NCI-H1417 treated with DMSO at 0.1 percent for 48 hours (cell line): ENCODE results near the gene PRKX.
"Not testable (repeated sequence)": the region's sequence is repeated elsewhere in the genome, so short reads cannot be mapped to it uniquely, and the experiment has no call there.

Experiments used
- DNase-seq: peaks from one replicate; lab custom pipeline; 2025; lab: John Stamatoyannopoulos, UW

The PRKX gene

DNA sequence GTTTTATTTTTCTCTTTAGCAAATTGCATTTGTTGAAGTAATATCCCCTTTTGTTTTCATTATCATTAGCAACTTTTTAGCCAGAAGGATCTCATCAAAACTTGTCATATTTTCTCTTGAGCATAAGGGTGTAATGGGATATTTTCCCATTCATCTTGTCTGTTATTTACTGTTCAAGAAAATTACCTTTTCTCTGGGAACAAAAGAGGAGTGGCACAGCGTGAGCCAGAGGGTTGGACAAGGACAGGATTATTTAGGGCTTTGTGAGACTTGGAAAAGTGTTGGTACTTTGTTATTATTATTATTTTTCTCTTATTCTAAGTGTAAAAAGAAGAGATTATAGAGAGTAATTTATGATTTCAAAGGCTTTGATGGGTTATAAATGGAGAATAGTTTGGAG lies 135.9 kb downstream of the PRKX start:
- DNase-seq = no peak

DNA sequence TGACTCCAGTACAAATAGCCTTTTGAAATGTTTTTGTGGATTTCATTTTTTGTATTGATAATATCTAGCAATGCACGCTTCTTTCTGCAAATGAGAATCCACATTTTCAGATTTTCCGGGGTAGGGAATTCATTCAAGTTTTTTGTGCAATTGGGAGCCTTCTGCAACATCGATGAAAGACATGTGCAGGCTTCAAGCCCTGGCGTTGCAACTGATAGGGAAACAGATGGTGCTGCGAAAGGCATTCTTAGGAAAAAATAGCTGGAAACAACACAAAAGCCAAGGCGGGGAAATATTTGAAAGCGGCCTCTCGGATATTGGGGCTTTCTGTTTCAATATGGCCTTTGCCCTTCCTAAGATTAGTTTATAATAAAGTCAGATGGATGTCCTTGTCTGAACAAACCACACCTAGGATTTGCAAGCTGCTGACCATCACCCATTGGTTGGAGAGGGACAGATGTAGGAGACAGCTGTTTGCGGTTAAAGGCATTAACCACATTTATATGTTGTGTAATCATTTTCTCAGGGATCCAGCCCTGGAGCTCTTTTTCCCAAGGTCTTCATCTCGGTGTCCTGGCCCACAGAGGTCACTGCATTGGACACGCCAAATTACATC lies 136.5 kb downstream of the PRKX start:
- DNase-seq = no peak

DNA sequence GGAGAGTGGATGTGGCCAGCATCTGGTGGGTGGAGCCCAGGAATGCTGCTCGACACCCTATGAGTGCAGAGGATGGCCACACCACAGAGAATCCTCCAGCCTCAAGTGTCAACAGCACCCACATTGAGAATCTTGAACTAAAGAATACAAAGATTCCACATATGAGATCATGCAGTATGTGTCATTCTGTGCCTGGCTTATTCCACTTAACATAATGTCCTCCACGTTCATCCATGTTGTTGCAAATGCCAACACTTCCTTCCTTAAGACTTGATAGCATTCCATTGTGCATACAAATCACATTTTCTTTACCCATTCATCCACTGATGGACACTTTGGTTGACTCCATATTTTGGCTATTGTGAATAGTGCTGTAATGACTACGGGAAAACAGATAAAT lies 145.8 kb downstream of the PRKX start:
- no peak for DNase-seq

DNA sequence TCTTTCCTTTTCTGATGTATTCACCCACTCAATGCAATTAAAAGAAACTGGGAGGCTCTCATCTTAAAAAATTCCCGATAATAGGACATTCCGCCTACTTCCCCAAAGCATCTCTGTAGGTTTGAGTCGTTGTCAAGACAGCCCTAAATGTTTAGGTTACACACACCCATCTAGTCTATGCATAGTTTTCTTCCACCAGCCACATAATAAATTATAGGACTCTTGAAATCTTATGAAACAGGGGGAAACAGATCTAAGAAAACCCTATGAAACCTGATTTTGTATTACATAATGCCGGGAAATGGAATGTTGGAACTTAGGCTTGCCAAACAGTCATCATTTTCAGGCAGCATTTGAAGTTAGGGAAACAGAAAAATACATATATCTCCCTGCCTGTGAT lies 150.0 kb downstream of the PRKX start:
- DNase-seq = no peak

DNA sequence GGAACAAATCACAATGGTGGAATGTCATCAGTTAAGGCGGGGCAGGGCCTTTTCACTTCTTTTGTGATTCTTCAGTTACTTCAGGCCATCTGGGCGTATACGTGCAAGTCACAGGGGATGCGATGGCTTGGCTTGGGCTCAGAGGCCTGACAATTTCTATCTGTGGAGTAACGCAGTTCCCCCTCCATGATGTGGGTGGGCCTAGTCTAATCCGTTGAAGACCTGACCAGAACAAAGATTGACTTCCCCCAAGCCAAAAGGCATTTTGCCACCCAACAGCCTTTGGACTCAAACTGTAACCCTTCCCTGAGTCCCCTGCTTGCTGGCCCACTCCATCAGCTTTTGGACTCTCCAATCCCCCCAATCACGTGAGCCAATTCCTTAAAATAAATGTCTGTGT lies 153.4 kb downstream of the PRKX start:
- not testable (repeated sequence) for DNase-seq
